ENCODE results near the gene DMD.

DNA sequence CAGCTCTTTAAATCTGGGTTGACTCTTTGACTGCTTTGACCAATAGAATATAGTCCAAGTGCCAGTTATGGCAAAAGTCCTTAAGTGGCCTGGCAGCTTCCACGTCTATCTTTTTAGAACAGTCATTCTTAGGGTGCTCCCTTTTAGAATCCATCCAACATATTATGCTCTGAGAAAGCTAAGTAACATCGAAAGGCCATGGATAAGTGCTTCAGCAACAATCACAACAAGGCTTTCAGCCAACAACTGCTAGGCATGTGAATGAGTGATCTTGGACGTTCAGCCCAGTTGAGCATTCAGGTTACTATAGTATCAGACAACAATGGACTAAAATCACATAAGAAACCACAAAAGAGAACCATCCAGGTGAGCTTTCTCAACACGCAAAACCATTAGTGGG, 818.7 kb downstream of the DMD start:
- TF ChIP-seq, protein P1, sequence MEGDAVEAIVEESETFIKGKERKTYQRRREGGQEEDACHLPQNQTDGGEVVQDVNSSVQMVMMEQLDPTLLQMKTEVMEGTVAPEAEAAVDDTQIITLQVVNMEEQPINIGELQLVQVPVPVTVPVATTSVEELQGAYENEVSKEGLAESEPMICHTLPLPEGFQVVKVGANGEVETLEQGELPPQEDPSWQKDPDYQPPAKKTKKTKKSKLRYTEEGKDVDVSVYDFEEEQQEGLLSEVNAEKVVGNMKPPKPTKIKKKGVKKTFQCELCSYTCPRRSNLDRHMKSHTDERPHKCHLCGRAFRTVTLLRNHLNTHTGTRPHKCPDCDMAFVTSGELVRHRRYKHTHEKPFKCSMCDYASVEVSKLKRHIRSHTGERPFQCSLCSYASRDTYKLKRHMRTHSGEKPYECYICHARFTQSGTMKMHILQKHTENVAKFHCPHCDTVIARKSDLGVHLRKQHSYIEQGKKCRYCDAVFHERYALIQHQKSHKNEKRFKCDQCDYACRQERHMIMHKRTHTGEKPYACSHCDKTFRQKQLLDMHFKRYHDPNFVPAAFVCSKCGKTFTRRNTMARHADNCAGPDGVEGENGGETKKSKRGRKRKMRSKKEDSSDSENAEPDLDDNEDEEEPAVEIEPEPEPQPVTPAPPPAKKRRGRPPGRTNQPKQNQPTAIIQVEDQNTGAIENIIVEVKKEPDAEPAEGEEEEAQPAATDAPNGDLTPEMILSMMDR (conservative IDR thresholded peaks at IDR 0.05), result no peak
- no peak for TF ChIP-seq EZH2 (IDR thresholded peaks at IDR 0.05; ENCODE audit: low read depth)
